Body of pancreas (tissue), 4 donors: Measurements from ENCODE around the gene AMMECR1. TPM values are rescaled to one million over a fixed set of nuclear protein-coding genes. Genes with fewer than 3 reads are reported as not detected.
A peak's percentile ranks its signal among the peaks of the same experiment; 100 is the strongest.

ENCODE experiments used
- ATAC-seq: fragments of 150-250 bp; one replicate; pipeline ENCODE4 v1.9.1; 2016
- DNase-seq, 4 donors: peaks; one replicate each; pipeline ENCODE4 v3.0.0-alpha.2; 2019
- H3K27ac ChIP-seq, 4 donors: fragments of 200-600 bp; sonication (generic); 1 replicate in 3 of 4; 2 replicates in 1 of 4; pipeline versions ENCODE4 v1.5.1 to v1.6.1; 2016 to 2019; ENCODE audit warnings: mild to moderate bottlenecking in 1 of 4, mixed read lengths in 1 of 4, moderate library complexity in 1 of 4
- H3K27me3 ChIP-seq, 2 donors: fragments of 200-600 bp; sonication (generic); one replicate each; pipeline ENCODE4 v1.6.0; 2016; ENCODE audit warnings: mild to moderate bottlenecking in 1 of 2
- H3K36me3 ChIP-seq, 2 donors: fragments of 200-600 bp; sonication (generic); replicated peaks in 1 of 2; 2 replicates each; pipeline ENCODE4 v1.5.1; 2016; ENCODE audit warnings: low read depth in 2 of 2; ENCODE audit not compliant: insufficient read depth in 1 of 2
- H3K4me1 ChIP-seq: fragments of 200-600 bp; sonication (generic); one replicate; pipeline ENCODE4 v1.6.0; 2016
- H3K4me3 ChIP-seq, 2 donors: fragments of 200-600 bp; sonication (generic); 1 replicate in 1 of 2; 2 replicates in 1 of 2; pipeline ENCODE4 v1.5.1; 2016 to 2019
- H3K9me3 ChIP-seq, 3 donors: fragments of 200-600 bp; sonication (generic); 1 replicate in 2 of 3; 2 replicates in 1 of 3; pipeline ENCODE4 v1.5.1; 2016
- POLR2A ChIP-seq, 3 donors: fragments of 450-650 bp; IDR thresholded peaks; one replicate each; pipeline ENCODE4 v1.6.1; 2016; ENCODE audit warnings: antibody characterized with exemption in 3 of 3, mild to moderate bottlenecking in 2 of 3
- WGBS, 2 donors: methylation state at CpG; one replicate each; pipeline ENCODE4 v1.1.5; 2017; 5-methylcytosine and 5-hydroxymethylcytosine counted together
- intact Hi-C: fragments of 100-400 bp; cut with DNase I; formaldehyde crosslinking; loops from one replicate; pipeline ENCODE4 v1.15.1; 2023
- small RNA-seq: library from RNA; depleted of rRNA; stranded (forward); fragments of <200 nt; gene quantifications from one replicate; pipeline ENCODE3, GENCODE V24; 2016
- total RNA-seq, 2 donors: library from RNA; depleted of rRNA; stranded (reverse); fragments of >200 nt; gene quantifications; one replicate each; pipeline ENCODE4 v1.1.0, GENCODE V29; 2016
- TF ChIP-seq, protein P1 (sequence below), 7 experiments: fragments of 450-650 bp in 4 of 7; fragments of 200-600 bp in 3 of 7; sonication (generic) in 3 of 7; IDR thresholded peaks; one replicate each; pipeline ENCODE4 v1.5.1; 2016 to 2019; ENCODE audit warnings: antibody characterized with exemption in 7 of 7

AMMECR1 gene
- total RNA-seq, 2 donors from 2014 or later = 1.6 to 6.5 TPM

DNA sequence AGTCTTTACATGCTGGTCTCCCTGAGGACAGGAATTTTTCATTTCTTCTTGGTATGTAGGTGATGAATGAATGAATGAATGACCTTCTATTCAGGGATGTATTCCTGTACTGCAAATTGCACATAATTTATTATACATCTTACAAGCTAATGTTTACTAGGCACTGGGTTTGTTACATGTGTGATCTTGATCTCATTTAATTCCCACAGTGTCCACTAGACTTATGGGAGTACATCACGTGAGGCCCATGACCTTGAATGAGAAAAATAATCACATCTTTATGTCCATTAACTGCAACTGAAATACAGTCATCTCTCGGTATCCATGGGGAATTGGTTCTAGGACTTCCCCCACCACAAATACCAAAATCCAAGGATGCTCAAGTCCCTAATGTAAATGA, 164.6 kb downstream of the AMMECR1 start:
- H3K27me3 ChIP-seq = no peaks in the 10 kb centered on the region
- no peak for DNase-seq
- no peak for ATAC-seq
- no peaks in the 10 kb centered on the region for H3K4me1 ChIP-seq
- no peaks in the 10 kb centered on the region for H3K36me3 ChIP-seq
- 43 to 45% methylated on average over 1 of the region's 2 CpGs for WGBS, 2 donors
- H3K4me3 ChIP-seq = no peak overlapping the region
- TF ChIP-seq POLR2A (IDR thresholded peaks at IDR 0.05) = no peak
- TF ChIP-seq, protein P1, sequence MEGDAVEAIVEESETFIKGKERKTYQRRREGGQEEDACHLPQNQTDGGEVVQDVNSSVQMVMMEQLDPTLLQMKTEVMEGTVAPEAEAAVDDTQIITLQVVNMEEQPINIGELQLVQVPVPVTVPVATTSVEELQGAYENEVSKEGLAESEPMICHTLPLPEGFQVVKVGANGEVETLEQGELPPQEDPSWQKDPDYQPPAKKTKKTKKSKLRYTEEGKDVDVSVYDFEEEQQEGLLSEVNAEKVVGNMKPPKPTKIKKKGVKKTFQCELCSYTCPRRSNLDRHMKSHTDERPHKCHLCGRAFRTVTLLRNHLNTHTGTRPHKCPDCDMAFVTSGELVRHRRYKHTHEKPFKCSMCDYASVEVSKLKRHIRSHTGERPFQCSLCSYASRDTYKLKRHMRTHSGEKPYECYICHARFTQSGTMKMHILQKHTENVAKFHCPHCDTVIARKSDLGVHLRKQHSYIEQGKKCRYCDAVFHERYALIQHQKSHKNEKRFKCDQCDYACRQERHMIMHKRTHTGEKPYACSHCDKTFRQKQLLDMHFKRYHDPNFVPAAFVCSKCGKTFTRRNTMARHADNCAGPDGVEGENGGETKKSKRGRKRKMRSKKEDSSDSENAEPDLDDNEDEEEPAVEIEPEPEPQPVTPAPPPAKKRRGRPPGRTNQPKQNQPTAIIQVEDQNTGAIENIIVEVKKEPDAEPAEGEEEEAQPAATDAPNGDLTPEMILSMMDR (IDR thresholded peaks at IDR 0.05) = no peak
- H3K9me3 ChIP-seq = no peaks in the 10 kb centered on the region
- no peak overlapping the region for H3K27ac ChIP-seq
- intact Hi-C loops = no loop called here

DNA sequence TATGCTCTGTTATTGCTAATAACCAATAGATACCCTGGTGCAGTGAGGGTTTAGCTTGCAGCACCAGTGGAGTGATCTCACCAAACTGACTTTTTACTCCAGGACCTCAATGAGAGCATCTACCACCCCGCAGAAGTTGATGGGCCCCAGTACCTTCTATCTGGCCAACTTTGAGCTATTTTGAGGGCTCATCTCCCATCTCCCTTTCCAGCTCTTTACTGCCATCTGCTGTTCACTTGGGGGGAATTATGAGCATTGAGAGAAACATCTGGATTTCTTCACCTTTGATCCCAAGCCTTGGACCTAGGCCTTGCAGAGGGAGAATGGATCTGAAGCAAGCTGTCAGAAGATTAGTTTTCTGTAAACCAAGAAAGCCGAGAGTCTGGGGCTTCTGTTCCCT, 171.4 kb downstream of the AMMECR1 start:
- peak; percentile 45 for ATAC-seq
- Histone ChIP-seq H3K4me3 (no peak overlapping the region), H3K27ac (no peak overlapping the region), H3K9me3 (no peaks in the 10 kb centered on the region), H3K36me3 (no peaks in the 10 kb centered on the region), H3K4me1 (peaks cover 26% of the 10 kb centered on the region), H3K27me3 (no peaks in the 10 kb centered on the region)
- intact Hi-C loops = loop anchor here (10.0 kb wide), 1 partner anchor 242 kb away; no protein-coding TSS in a partner anchor
- DNase-seq = peak; percentile 20 to 45 (median 28)
- WGBS, 2 donors = 6% methylated on average over 2 of the region's 2 CpGs
- no peak for TF ChIP-seq POLR2A (IDR thresholded peaks at IDR 0.05)
- TF ChIP-seq, protein P1 (IDR thresholded peaks at IDR 0.05) = peak; percentile 36 to 64 (median 52)

DNA sequence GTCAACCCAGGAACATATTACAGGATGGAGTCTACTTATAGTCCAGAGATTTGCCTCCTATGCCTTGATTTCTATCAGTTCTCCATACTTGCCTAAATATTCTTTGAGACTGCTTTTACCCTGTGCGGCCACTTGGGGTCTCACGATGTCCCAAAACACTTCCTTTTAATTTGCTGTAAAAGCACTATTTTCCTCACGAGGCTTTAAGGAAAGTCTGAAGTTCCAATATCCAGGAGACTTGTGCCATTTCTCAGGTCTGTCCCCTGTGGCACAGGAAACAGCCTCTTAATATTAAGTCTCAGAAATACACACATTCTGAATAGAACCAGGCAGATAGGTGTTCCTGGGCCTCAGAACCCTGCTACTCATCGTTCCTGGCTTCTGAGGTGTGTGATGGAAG, 172.0 kb downstream of the AMMECR1 start:
- intact Hi-C loops = loop anchor here (10.0 kb wide), 1 partner anchor 241 kb away; no protein-coding TSS in a partner anchor
- Histone ChIP-seq H3K9me3 (no peaks in the 10 kb centered on the region), H3K27me3 (no peaks in the 10 kb centered on the region), H3K36me3 (no peaks in the 10 kb centered on the region), H3K27ac (no peak overlapping the region), H3K4me1 (peaks cover 26% of the 10 kb centered on the region), H3K4me3 (no peak overlapping the region)
- ATAC-seq = peak; percentile 48
- WGBS, 2 donors = 13 to 14% methylated on average over 4 of the region's 4 CpGs
- peak in 2 of 4 donors; percentile 22 to 39 for DNase-seq
- TF ChIP-seq, protein P1 (IDR thresholded peaks at IDR 0.05) = peak; percentile 25 to 57 (median 41)
- no peak for TF ChIP-seq POLR2A (IDR thresholded peaks at IDR 0.05)

DNA sequence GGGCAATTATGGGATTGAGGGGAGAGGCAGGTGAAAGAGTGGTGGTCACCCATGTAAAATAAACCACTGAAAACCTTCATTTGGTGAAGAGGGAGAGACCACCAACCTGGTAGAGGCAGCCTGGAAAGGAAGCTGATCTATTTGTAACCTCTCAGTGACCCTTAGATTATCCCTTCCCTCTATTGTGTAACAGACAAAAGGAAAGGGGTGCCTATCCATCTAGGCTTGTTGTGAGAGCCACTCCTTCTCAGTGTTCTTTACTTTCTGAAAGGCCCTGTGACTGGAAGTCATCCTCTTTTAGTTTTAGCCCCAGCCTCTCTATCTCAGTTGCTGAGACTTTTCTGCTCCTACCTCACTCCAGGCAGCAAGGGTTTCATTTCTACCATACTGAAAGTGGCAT, 172.6 kb downstream of the AMMECR1 start:
- peaks cover 26% of the 10 kb centered on the region for H3K4me1 ChIP-seq
- H3K36me3 ChIP-seq = no peaks in the 10 kb centered on the region
- DNase-seq (no peak), ATAC-seq (no peak)
- no peaks in the 10 kb centered on the region for H3K27me3 ChIP-seq
- TF ChIP-seq, protein P1 (IDR thresholded peaks at IDR 0.05) = no peak
- no peak for TF ChIP-seq POLR2A (IDR thresholded peaks at IDR 0.05)
- H3K9me3 ChIP-seq = no peaks in the 10 kb centered on the region
- H3K27ac ChIP-seq = no peak overlapping the region
- intact Hi-C loops = loop anchor here (10.0 kb wide), 1 partner anchor 241 kb away; no protein-coding TSS in a partner anchor
- H3K4me3 ChIP-seq = no peak overlapping the region

Small RNAs within 50 kb of the gene (small RNA-seq; reads per million reads assigned to genes)
- gene GNG5P2 (not detected), gene SNORD96B (not detected)

Other genes starting within 250 kb of the AMMECR1 start
- gene RTL9, start 40.8 kb upstream of the AMMECR1 start, total RNA-seq = not detected